Gastroesophageal sphincter (tissue), 4 donors: ENCODE results near the gene WDR59. TPM values are rescaled to one million over a fixed set of nuclear protein-coding genes. Genes with fewer than 3 reads are reported as not detected.
A peak's percentile ranks its signal among the peaks of the same experiment; 100 is the strongest.

ENCODE experiments used
- ATAC-seq: fragments of 150-250 bp; one replicate; pipeline ENCODE4 v1.9.1; 2016; ENCODE audit warnings: mild to moderate bottlenecking, moderate library complexity
- H3K27ac ChIP-seq, 4 donors: fragments of 200-600 bp; sonication (generic) in 3 of 4; 1 replicate in 3 of 4; 2 replicates in 1 of 4; pipeline ENCODE4 v1.5.1; 2016 to 2019
- H3K27me3 ChIP-seq: fragments of 200-600 bp; sonication (generic); one replicate; pipeline ENCODE4 v1.5.1; 2019
- H3K36me3 ChIP-seq, 2 donors: fragments of 200-600 bp; sonication (generic); one replicate each; pipeline ENCODE4 v1.5.1; 2019; ENCODE audit warnings: control low read depth in 1 of 2
- H3K4me1 ChIP-seq, 3 donors: fragments of 200-600 bp; sonication (generic); 1 replicate in 2 of 3; 2 replicates in 1 of 3; pipeline ENCODE4 v1.5.1; 2016 to 2019; ENCODE audit warnings: control low read depth in 2 of 3
- H3K4me3 ChIP-seq, 2 donors: fragments of 200-600 bp; sonication (generic); one replicate each; pipeline ENCODE4 v1.5.1; 2019; ENCODE audit warnings: mild to moderate bottlenecking in 1 of 2, moderate library complexity in 1 of 2
- H3K9me3 ChIP-seq, 3 donors: fragments of 200-600 bp; sonication (generic); one replicate each; pipeline ENCODE4 v1.5.1; 2017 to 2019; ENCODE audit warnings: control low read depth in 2 of 3
- EP300 ChIP-seq: sonication (generic); formaldehyde crosslinking; IDR thresholded peaks from one replicate; pipeline ENCODE4 v1.6.1; 2017; ENCODE audit warnings: antibody characterized with exemption, mild to moderate bottlenecking
- POLR2A ChIP-seq, 2 donors: fragments of 450-650 bp; IDR thresholded peaks; one replicate each; pipeline ENCODE4 v1.6.1; 2017; ENCODE audit warnings: antibody characterized with exemption in 2 of 2, mild to moderate bottlenecking in 2 of 2, moderate library complexity in 1 of 2
- POLR2AphosphoS5 ChIP-seq: sonication (generic); formaldehyde crosslinking; IDR thresholded peaks from one replicate; pipeline ENCODE4 v1.6.1; 2017; ENCODE audit warnings: antibody characterized with exemption
- WGBS, 2 donors: methylation state at CpG; one replicate each; pipeline ENCODE4 v1.1.5; 2018; ENCODE audit warnings: low coverage in 1 of 2; 5-methylcytosine and 5-hydroxymethylcytosine counted together
- total RNA-seq, 4 donors: library from RNA; depleted of rRNA; stranded (reverse); fragments of >200 nt; gene quantifications; one replicate each; pipeline ENCODE4 v1.1.0, GENCODE V29; 2016
- TF ChIP-seq, protein P1 (sequence below), 4 experiments: fragments of 200-600 bp in 2 of 4; fragments of 450-650 bp in 2 of 4; sonication (generic) in 1 of 4; IDR thresholded peaks; one replicate each; pipeline ENCODE4 v1.5.1; 2017 to 2019; ENCODE audit warnings: antibody characterized with exemption in 4 of 4, mild to moderate bottlenecking in 2 of 4, moderate library complexity in 2 of 4

Gene WDR59
- total RNA-seq, 4 donors from 2014 or later = 18.4 to 31.3 (median 21.4) TPM

DNA sequence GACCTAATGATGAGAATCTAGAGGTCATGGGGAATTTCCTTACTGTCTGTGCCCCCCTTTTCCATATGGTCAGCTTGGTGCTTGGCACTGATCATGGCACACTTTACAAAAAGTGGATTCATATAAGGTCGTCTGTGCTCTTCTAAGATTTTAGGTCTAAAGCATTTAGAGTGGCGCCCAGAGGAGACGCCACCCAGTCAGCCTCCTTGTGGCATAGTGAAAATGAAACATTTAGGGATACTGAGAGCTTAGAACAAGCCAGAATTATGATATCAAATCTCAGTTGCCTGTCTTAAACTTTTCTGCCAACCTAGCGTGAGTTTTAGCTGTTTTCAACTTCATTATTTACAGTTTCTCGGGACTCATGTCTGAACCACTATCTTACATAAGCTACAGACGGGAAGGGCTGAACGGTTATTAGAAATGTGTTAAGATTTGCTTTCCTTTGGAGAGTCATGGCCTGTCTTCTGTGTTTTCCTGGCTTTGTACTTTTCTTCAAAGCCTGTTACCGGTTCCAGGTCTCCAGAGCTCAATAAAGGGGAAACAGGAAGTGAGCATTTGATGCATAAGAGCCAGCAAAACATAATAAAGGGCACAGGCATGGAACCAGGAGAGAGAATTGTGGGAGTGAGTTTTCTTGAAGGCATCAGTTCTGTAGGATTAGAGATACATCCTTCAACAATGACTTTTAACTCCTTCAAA, 27.6 kb upstream of the WDR59 start:
- 18 to 38% methylated on average over 7 of the region's 8 CpGs for WGBS, 2 donors
- H3K4me1 ChIP-seq = peaks cover 11 to 53% (median 19%) of the 10 kb centered on the region in 3 donors

DNA sequence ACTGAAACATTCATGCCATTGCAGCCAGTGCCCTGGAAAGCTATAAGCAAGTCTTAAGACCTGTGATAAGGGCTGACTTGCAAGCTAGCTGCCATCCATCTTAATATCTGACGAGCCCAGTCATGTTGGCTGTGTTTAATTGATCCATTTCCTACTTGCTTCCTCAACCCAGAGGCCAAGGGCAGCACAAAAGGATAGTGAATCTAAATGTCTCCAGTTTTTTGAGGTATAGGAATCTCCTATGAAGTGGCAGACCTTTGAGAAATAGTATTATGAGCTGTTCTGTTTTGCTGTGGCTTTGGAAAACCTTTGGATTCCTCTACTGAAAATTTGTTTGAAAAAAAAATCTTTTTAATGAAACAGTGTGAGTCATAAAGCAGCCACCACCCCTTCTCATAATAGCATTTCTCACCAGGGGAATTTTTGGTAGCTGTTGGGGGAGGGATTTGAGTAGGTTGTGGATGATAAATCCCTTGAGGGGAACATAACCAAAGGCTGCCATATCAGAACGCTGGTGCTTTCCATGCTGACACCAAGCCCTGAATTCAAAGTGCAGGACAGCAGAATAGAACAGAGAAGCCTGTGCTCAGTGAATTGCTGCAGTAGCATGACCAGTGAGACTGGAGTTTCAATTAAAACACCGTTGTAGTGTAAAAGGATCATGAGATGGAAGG, 26.8 kb upstream of the WDR59 start:
- Histone ChIP-seq H3K27me3 (no peaks in the 10 kb centered on the region), H3K27ac (peak overlapping the region; percentile 76 to 85 (median 82)), H3K36me3 (no peaks in the 10 kb centered on the region), H3K4me1 (peaks cover 11 to 53% (median 19%) of the 10 kb centered on the region in 3 donors), H3K9me3 (no peaks in the 10 kb centered on the region), H3K4me3 (no peak overlapping the region)
- ATAC-seq = peak; percentile 76
- TF ChIP-seq POLR2A (IDR thresholded peaks at IDR 0.05) (no peak), POLR2AphosphoS5 (peak; percentile 82)
- WGBS, 2 donors = 7 to 10% methylated on average over 2 to 3 of the region's 3 CpGs

More for the DNA sequence above, 27.6 kb upstream of the WDR59 start:
- TF ChIP-seq, protein P1, sequence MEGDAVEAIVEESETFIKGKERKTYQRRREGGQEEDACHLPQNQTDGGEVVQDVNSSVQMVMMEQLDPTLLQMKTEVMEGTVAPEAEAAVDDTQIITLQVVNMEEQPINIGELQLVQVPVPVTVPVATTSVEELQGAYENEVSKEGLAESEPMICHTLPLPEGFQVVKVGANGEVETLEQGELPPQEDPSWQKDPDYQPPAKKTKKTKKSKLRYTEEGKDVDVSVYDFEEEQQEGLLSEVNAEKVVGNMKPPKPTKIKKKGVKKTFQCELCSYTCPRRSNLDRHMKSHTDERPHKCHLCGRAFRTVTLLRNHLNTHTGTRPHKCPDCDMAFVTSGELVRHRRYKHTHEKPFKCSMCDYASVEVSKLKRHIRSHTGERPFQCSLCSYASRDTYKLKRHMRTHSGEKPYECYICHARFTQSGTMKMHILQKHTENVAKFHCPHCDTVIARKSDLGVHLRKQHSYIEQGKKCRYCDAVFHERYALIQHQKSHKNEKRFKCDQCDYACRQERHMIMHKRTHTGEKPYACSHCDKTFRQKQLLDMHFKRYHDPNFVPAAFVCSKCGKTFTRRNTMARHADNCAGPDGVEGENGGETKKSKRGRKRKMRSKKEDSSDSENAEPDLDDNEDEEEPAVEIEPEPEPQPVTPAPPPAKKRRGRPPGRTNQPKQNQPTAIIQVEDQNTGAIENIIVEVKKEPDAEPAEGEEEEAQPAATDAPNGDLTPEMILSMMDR (IDR thresholded peaks at IDR 0.05) = no peak
- TF ChIP-seq EP300 (no peak), POLR2A (IDR thresholded peaks at IDR 0.05) (no peak), POLR2AphosphoS5 (peak; percentile 52)
- H3K36me3 ChIP-seq = no peaks in the 10 kb centered on the region
- peak overlapping the region in 1 of 2 donors; percentile 2 for H3K4me3 ChIP-seq
- ATAC-seq = peak; percentile 40
- H3K27ac ChIP-seq = peak overlapping the region; percentile 76 to 85 (median 82)
- no peaks in the 10 kb centered on the region for H3K9me3 ChIP-seq
- no peaks in the 10 kb centered on the region for H3K27me3 ChIP-seq

DNA sequence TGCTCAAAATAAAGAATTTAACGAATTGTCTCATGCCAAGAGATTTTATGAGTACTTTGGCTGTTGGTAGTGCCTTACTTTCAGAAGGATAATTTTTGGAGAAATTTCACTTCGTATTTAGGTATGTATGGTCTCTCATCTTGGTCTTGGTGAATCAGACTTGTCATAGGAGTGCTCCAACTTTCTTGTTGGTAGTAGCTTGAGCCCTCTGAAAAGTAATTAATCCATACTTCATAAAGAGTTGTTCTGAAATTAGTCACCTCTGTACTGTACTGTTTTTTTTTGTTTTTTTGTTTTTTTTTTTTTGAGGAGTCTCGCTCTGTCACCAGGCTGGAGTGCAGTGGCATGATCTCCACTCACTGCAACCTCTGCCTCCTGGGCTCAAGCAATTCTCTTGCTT, 25.5 kb upstream of the WDR59 start:
- whole genome bisulfite sequencing, 2 donors = 60 to 88% methylated on average over 2 to 3 of the region's 3 CpGs
- Histone ChIP-seq H3K4me3 (no peak overlapping the region), H3K27ac (no peak overlapping the region), H3K4me1 (peaks cover 11 to 58% (median 19%) of the 10 kb centered on the region in 3 donors), H3K36me3 (no peaks in the 10 kb centered on the region), H3K9me3 (no peaks in the 10 kb centered on the region), H3K27me3 (no peaks in the 10 kb centered on the region)
- ATAC-seq = no peak
- TF ChIP-seq POLR2AphosphoS5 (no peak), POLR2A (IDR thresholded peaks at IDR 0.05) (no peak), EP300 (no peak)
- TF ChIP-seq, protein P1 (IDR thresholded peaks at IDR 0.05) = no peak

DNA sequence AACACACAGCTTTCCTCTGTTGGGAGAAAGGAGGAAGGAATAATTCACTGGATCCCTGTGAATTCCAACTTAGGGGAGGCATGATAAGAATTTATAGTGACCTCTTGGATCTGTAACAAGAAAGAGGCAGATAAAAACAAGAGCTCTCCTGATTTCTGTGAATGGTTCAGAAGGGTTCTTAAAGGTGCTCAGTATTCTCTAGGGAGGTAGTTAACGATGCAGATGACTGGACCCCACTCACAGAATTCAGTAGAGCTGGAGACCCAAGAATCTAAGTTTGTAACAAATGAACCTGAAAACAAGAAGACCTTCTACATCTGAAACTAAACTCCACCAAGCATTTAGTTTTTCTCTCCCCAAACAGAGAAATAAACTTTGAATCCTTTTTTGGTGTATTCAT, 22.5 kb upstream of the WDR59 start:
- H3K27ac ChIP-seq = no peak overlapping the region
- TF ChIP-seq, protein P1 (IDR thresholded peaks at IDR 0.05) = no peak
- TF ChIP-seq POLR2AphosphoS5 (no peak), EP300 (no peak), POLR2A (IDR thresholded peaks at IDR 0.05) (no peak)

DNA sequence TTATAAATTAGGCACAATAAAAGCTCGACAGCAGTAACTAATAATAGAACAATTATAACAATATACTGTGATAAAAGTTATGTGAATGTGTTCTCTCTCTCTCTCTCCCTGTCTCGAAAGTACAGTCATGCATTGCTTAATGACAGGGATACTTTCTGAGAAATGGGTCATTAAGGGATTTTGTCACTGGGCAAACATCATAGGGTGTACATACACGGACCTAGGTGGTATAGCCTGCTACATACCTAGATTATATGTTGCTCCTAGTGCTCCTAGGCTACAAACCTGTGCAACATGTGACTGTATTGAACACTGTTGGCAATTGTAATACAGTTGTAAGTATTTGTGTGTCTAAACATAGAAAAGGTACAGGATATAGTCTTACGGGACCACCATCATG, 20.8 kb upstream of the WDR59 start:
- ATAC-seq = no peak
- Histone ChIP-seq H3K9me3 (no peaks in the 10 kb centered on the region), H3K4me3 (no peak overlapping the region), H3K27ac (no peak overlapping the region), H3K4me1 (peaks cover 0 to 49% (median 2%) of the 10 kb centered on the region in 3 donors), H3K27me3 (no peaks in the 10 kb centered on the region), H3K36me3 (no peaks in the 10 kb centered on the region)
- WGBS, 2 donors = 78 to 84% methylated on average over 4 of the region's 4 CpGs
- no peak for TF ChIP-seq POLR2A (IDR thresholded peaks at IDR 0.05)
- TF ChIP-seq EP300 = no peak
- no peak for TF ChIP-seq POLR2AphosphoS5
- TF ChIP-seq, protein P1 (IDR thresholded peaks at IDR 0.05) = no peak

More for the DNA sequence above, 22.5 kb upstream of the WDR59 start:
- ATAC-seq = no peak
- Histone ChIP-seq H3K4me1 (peaks cover 8 to 49% (median 15%) of the 10 kb centered on the region in 3 donors), H3K36me3 (no peaks in the 10 kb centered on the region), H3K4me3 (no peak overlapping the region), H3K27me3 (no peaks in the 10 kb centered on the region), H3K9me3 (no peaks in the 10 kb centered on the region)
- WGBS, 2 donors = 82 to 100% methylated on average over 1 of the region's 1 CpG
